ENCODE data around the gene TF. TPM values are rescaled to one million over a fixed set of nuclear protein-coding genes. Genes with fewer than 3 reads are reported as not detected.

TF gene
- polyA plus RNA-seq, 1 of the 3 experiments (the other 2 are of a cell fraction) = 0.08 TPM

- Histone ChIP-seq H3K4me2 (no peak overlapping the region), H2AFZ (ENCODE audit: low read depth) (no peak overlapping the region), H3K9me3 (no peaks in the 10 kb centered on the region), H3K9ac (no peak overlapping the region), H3K36me3 (replicated peaks in 1 of 2; ENCODE audit: control insufficient read depth in 1 of 2, insufficient read depth in 2 of 2, low read length in 1 of 2) (peaks cover 4 to 13% of the 10 kb centered on the region in 2 experiments), H3K9me2 (no peaks in the 10 kb centered on the region), H3K4me3 (ENCODE audit: low read depth in 2 of 2, low read length in 1 of 2) (no peak overlapping the region), H3K27me3 (ENCODE audit: insufficient read depth) (no peaks in the 10 kb centered on the region), H3F3A (replicated peaks; ENCODE audit: insufficient read depth) (no peaks in the 10 kb centered on the region), H3K79me2 (ENCODE audit: insufficient read depth) (no peaks in the 10 kb centered on the region), H4K20me1 (ENCODE audit: insufficient read depth) (no peaks in the 10 kb centered on the region), H3K4me1 (ENCODE audit: control insufficient read depth in 1 of 2, insufficient read depth in 2 of 2, low read depth in 1 of 2, low read length in 1 of 2) (no peaks in the 10 kb centered on the region; a peak in 1 of 4 replicates), H3K27ac (ENCODE audit: low read depth in 2 of 2, low read length in 1 of 2) (no peak overlapping the region)
- POLR2A ChIA-PET = no interaction called here
- TF ChIP-seq EP300 (IDR thresholded peaks at IDR 0.05; ENCODE audit: borderline replicate concordance in 1 of 2, low read depth in 1 of 2, low read length in 1 of 2) (no peak), SIN3A (IDR thresholded peaks at IDR 0.05; ENCODE audit: borderline replicate concordance, low read depth, low read length) (no peak), POLR2AphosphoS5 (IDR thresholded peaks at IDR 0.05; ENCODE audit: low read depth, low read length) (no peak), NRF1 (IDR thresholded peaks at IDR 0.05; ENCODE audit: low read depth, low read length) (no peak), PBX3 (IDR thresholded peaks at IDR 0.05) (no peak), SMC3 (IDR thresholded peaks at IDR 0.05; ENCODE audit: low read depth, low read length) (no peak), YY1 (IDR thresholded peaks at IDR 0.05; ENCODE audit: low read depth) (no peak), MEF2A (IDR thresholded peaks at IDR 0.05; ENCODE audit: borderline replicate concordance, low read depth) (no peak), USF2 (IDR thresholded peaks at IDR 0.05; ENCODE audit: borderline replicate concordance, low read depth, low read length) (no peak), NFIC (IDR thresholded peaks at IDR 0.05; ENCODE audit: borderline replicate concordance) (no peak), CHD2 (IDR thresholded peaks at IDR 0.05; ENCODE audit: low read length, partially characterized antibody) (no peak), TCF12 (IDR thresholded peaks at IDR 0.05) (no peak), FOSL2 (IDR thresholded peaks at IDR 0.05; ENCODE audit: borderline replicate concordance, low read depth) (no peak), IRF3 (IDR thresholded peaks at IDR 0.05; ENCODE audit: low read depth, low read length) (no peak), RFX5 (IDR thresholded peaks at IDR 0.05; ENCODE audit: low read length) (no peak), TEAD4 (IDR thresholded peaks at IDR 0.05; ENCODE audit: borderline replicate concordance, insufficient read depth) (no peak)
- CTCF ChIA-PET = interaction anchor here (0.8 to 1.4 kb wide), 4 partner anchors 8 to 386 kb away, joined by 3 to 5 read pairs (median 3); no protein-coding TSS in a partner anchor
- no peak for DNase-seq
- 75% methylated on average over 4 of the region's 4 CpGs for WGBS (ENCODE audit: low lambda C conversion rate)
These were observed 81.5 kb downstream of the TF start for GRCh38 chr3:133827684-133828083.
